Erythroblast (primary cell): ENCODE results near the gene THADA.

ENCODE experiments used
- GATA1 ChIP-seq: IDR thresholded peaks from 2 replicates; pipeline ENCODE4 v1.6.1; 2011; ENCODE audit warnings: low read depth, mild to moderate bottlenecking, control low read depth, low read length, moderate library complexity
- POLR2A ChIP-seq: IDR thresholded peaks from 2 replicates; pipeline ENCODE4 v1.6.1; 2011; ENCODE audit warnings: mild to moderate bottlenecking, low read length

DNA sequence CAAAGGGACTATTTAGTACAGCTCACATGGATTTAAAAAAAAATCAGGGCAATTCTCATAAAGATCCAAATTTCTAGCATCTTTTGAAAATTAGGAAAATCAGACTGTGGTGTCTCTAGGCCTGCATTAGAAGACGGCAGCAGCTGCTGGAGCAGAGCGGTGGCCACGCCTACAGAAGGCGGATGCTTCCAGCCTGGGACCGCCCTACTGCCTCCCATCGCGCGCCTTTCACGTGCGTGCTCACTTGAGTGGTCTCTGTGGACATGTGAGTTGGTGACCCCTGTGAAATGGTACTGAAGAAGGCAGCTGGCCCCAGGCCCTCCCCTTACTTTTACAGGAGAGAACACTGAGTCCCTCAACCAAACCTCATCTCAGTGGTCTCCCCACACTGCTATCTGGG lies 354.3 kb downstream of the THADA start:
- TF ChIP-seq POLR2A (no peak), GATA1 (no peak)
